HFFc6 (cell line): ENCODE measurements around the gene NHSL1. TPM values are rescaled to one million over a fixed set of nuclear protein-coding genes. Genes with fewer than 3 reads are reported as not detected.

Experiments
- DNase-seq: peaks from one replicate; pipeline ENCODE4 v3.0.0-alpha.2; 2018
- H3K27ac Mint-ChIP-seq: 2 replicates; pipeline ENCODE4 v1.8.0; 2020; ENCODE audit warnings: mild to moderate bottlenecking, mixed read lengths
- H3K27me3 Mint-ChIP-seq: 2 replicates; pipeline ENCODE4 v1.8.0; 2021; ENCODE audit warnings: mild to moderate bottlenecking, moderate library complexity, mixed read lengths; ENCODE audit not compliant: insufficient read depth
- H3K36me3 Mint-ChIP-seq: 2 replicates; pipeline ENCODE4 v1.8.0; 2021; ENCODE audit warnings: low read depth, mixed read lengths
- H3K4me1 Mint-ChIP-seq: 2 replicates; pipeline ENCODE4 v1.8.0; 2020; ENCODE audit warnings: low read depth, mixed read lengths
- H3K4me3 Mint-ChIP-seq: 2 replicates; pipeline ENCODE4 v1.8.0; 2020; ENCODE audit warnings: mild to moderate bottlenecking, moderate library complexity, mixed read lengths
- H3K9me3 Mint-ChIP-seq: 2 replicates; pipeline ENCODE4 v1.8.0; 2020; ENCODE audit warnings: mild to moderate bottlenecking, mixed read lengths
- CTCF ChIP-seq: fragments of 200-600 bp; sonication (generic); IDR thresholded peaks from 2 replicates; pipeline ENCODE4 v1.5.0; 2021; ENCODE audit warnings: antibody characterized with exemption, mild to moderate bottlenecking
- long read RNA-seq: library from polyadenylated mRNA; unstranded; transcript quantifications from one replicate; pipeline ENCODE4 v2.0.0, GENCODE V29; 2019
- total RNA-seq, 6 experiments: library from RNA; stranded (reverse); fragmentation: NEBNext Ultra II Directional; extraction: Animal tissue kit (Norgen Biotek cat#: 25700); gene quantifications; 2 replicates in 1 of 6; 3 replicates in 5 of 6; pipeline ENCODE4 v1.2.3, GENCODE V29; 2021

Gene NHSL1
- total RNA-seq = 10 to 100 TPM in 3 of 6 experiments, 1 to 10 TPM in 3; 4.4 to 12.3 (median 10.1) TPM
- long read RNA-seq, partial matches to known transcripts = 0 of 3 reads
- long read RNA-seq, other reads (novel, unspliced or antisense) = 3 of 3 reads

- Mint-ChIP-seq H3K36me3 (no peaks in the 10 kb centered on the region), H3K27ac (no peak within 1 kb of the TSS), H3K9me3 (no peaks in the 10 kb centered on the region), H3K4me1 (peaks cover under 1% of the 10 kb centered on the region), H3K4me3 (no peak within 1 kb of the TSS), H3K27me3 (no peaks in the 10 kb centered on the region; the same call in 1 of the 2 replicates)
- DNase-seq = no peak
- TF ChIP-seq CTCF = no peak
These were observed at the start of gene NHSL1 for GRCh38 chr6:138499303-138500018. Gene NHSL1 (minus strand): TSS chr6:138499494. CDS start chr6:138499290, 204 bp downstream.

- Mint-ChIP-seq H3K36me3 (peaks cover 2% of the 10 kb centered on the region; the same call in 1 of the 2 replicates), H3K27ac (peak overlapping the region; percentile 77), H3K4me3 (peak overlapping the region; percentile 20; the same call in 1 of the 2 replicates), H3K27me3 (no peaks in the 10 kb centered on the region; the same call in 1 of the 2 replicates), H3K4me1 (peaks cover 69% of the 10 kb centered on the region), H3K9me3 (peaks cover 3% of the 10 kb centered on the region; the same call in 1 of the 2 replicates)
- DNase-seq = no peak
- no peak for TF ChIP-seq CTCF
These were observed 47.5 kb upstream of the NHSL1 start for GRCh38 chr6:138546733-138547185.

GRCh38 chr6:138545621-138545980 is 46.3 kb upstream of the NHSL1 start:
- Mint-ChIP-seq H3K27ac (peak overlapping the region; percentile 70), H3K27me3 (no peaks in the 10 kb centered on the region; the same call in 1 of the 2 replicates), H3K36me3 (peaks cover 4% of the 10 kb centered on the region; the same call in 1 of the 2 replicates), H3K4me3 (peak overlapping the region; percentile 81; the same call in 1 of the 2 replicates), H3K9me3 (peaks cover 7% of the 10 kb centered on the region; the same call in 1 of the 2 replicates), H3K4me1 (peaks cover 78% of the 10 kb centered on the region)
- DNase-seq = no peak
- TF ChIP-seq CTCF = no peak

- Mint-ChIP-seq H3K27ac (peak overlapping the region; percentile 9; the same call in 1 of the 2 replicates), H3K27me3 (no peaks in the 10 kb centered on the region; the same call in 1 of the 2 replicates), H3K4me1 (peaks cover 84% of the 10 kb centered on the region), H3K4me3 (peak overlapping the region; percentile 56; the same call in 1 of the 2 replicates), H3K36me3 (peaks cover 4% of the 10 kb centered on the region; the same call in 1 of the 2 replicates), H3K9me3 (peaks cover 7% of the 10 kb centered on the region; the same call in 1 of the 2 replicates)
- DNase-seq = no peak
- no peak for TF ChIP-seq CTCF
These were observed 45.2 kb upstream of the NHSL1 start for GRCh38 chr6:138544501-138544900.

GRCh38 chr6:138543657-138544056 is 44.4 kb upstream of the NHSL1 start:
- peak overlapping the region; percentile 56; the same call in 1 of the 2 replicates for H3K4me3 Mint-ChIP-seq
- no peaks in the 10 kb centered on the region; the same call in 1 of the 2 replicates for H3K27me3 Mint-ChIP-seq
- no peak for DNase-seq
- H3K4me1 Mint-ChIP-seq = peaks cover 92% of the 10 kb centered on the region
- H3K9me3 Mint-ChIP-seq = peaks cover 7% of the 10 kb centered on the region; the same call in 1 of the 2 replicates
- TF ChIP-seq CTCF = no peak
- H3K27ac Mint-ChIP-seq = peak overlapping the region; percentile 10; the same call in 1 of the 2 replicates
- H3K36me3 Mint-ChIP-seq = peaks cover 4% of the 10 kb centered on the region; the same call in 1 of the 2 replicates
